IMR-90 (cell line): ENCODE data around the gene RPL27A. TPM values are rescaled to one million over a fixed set of nuclear protein-coding genes. Genes with fewer than 3 reads are reported as not detected.

Source experiments
- ATAC-seq: fragments of 200-7000 bp; cut with Tn5 transposase; 2 replicates; pipeline ENCODE4 v1.9.1; 2020; ENCODE audit warnings: low read depth, mild to moderate bottlenecking, moderate library complexity
- BruUV-seq: library from RNA; stranded (reverse); fragments of 400-500 nt; replicated peaks from 2 replicates; lab custom pipeline; 2021; lab: Mats Ljungman, UMichigan
- CTCF ChIA-PET: fragments of 300-600 bp; formaldehyde crosslinking; extraction: SDS; loops from one replicate; lab custom pipeline; 2021; ENCODE audit warnings: antibody characterized with exemption; lab: Yijun Ruan, JAX
- POLR2A ChIA-PET: fragments of 300-600 bp; sonication (Branson Sonifier 250); formaldehyde crosslinking; loops from one replicate; lab custom pipeline; 2022; ENCODE audit warnings: antibody characterized with exemption; ENCODE audit not compliant: unreplicated experiment; lab: Charles Lee
- DNase-seq: peaks from one replicate; pipeline ENCODE4 v3.0.0; 2013
- H2AFZ ChIP-seq: replicated peaks from 2 replicates; pipeline ENCODE3; 2013; ENCODE audit warnings: low read length, mild to moderate bottlenecking; ENCODE audit not compliant: poor library complexity
- H2AK5ac ChIP-seq: 2 replicates; pipeline ENCODE4 v1.6.1; 2013; ENCODE audit warnings: low read depth, low read length, inconsistent platforms
- H2AK9ac ChIP-seq: replicated peaks from 2 replicates; pipeline ENCODE3; 2013; ENCODE audit warnings: mild to moderate bottlenecking, low read depth, low read length, moderate library complexity; ENCODE audit not compliant: poor library complexity
- H2BK120ac ChIP-seq: 2 replicates; pipeline ENCODE4 v1.6.1; 2013; ENCODE audit warnings: low read depth, low read length, inconsistent platforms
- H2BK15ac ChIP-seq: 3 replicates; pipeline ENCODE4 v1.6.1; 2013; ENCODE audit warnings: low read depth, low read length, inconsistent platforms
- H2BK20ac ChIP-seq: 2 replicates; pipeline ENCODE4 v1.6.1; 2013; ENCODE audit warnings: low read depth, mild to moderate bottlenecking, inconsistent platforms, low read length, moderate library complexity
- H2BK5ac ChIP-seq: 2 replicates; pipeline ENCODE4 v1.6.1; 2013; ENCODE audit warnings: mild to moderate bottlenecking, low read depth, low read length, inconsistent platforms; ENCODE audit not compliant: poor library complexity, severe bottlenecking
- H3K14ac ChIP-seq: replicated peaks from 2 replicates; pipeline ENCODE4 v1.6.1; 2013; ENCODE audit warnings: low read depth, low read length, inconsistent platforms
- H3K18ac ChIP-seq: 2 replicates; pipeline ENCODE4 v1.6.1; 2013; ENCODE audit warnings: low read depth, low read length, control low read depth
- H3K23ac ChIP-seq: 2 replicates; pipeline ENCODE4 v1.6.1; 2013; ENCODE audit warnings: low read depth, low read length, inconsistent platforms
- H3K27ac ChIP-seq: 2 replicates; pipeline ENCODE4 v1.5.1; 2013; ENCODE audit warnings: mild to moderate bottlenecking, control low read depth, low read length; ENCODE audit not compliant: insufficient read depth
- H3K27me3 ChIP-seq: 2 replicates; pipeline ENCODE4 v1.6.1; 2013; ENCODE audit warnings: low read length; ENCODE audit not compliant: control insufficient read depth, insufficient read depth
- H3K36me3 ChIP-seq: 2 replicates; pipeline ENCODE4 v1.6.1; 2013; ENCODE audit warnings: low read length, mixed read lengths; ENCODE audit not compliant: control insufficient read depth, insufficient read depth
- H3K4ac ChIP-seq: 2 replicates; pipeline ENCODE4 v1.6.1; 2013; ENCODE audit warnings: low read depth, low read length, inconsistent platforms
- H3K4me1 ChIP-seq: 2 replicates; pipeline ENCODE4 v1.6.1; 2013; ENCODE audit warnings: low read length, mixed read lengths; ENCODE audit not compliant: control insufficient read depth, insufficient read depth
- H3K4me2 ChIP-seq: 2 replicates; pipeline ENCODE4 v1.6.1; 2013; ENCODE audit warnings: low read depth, mild to moderate bottlenecking, control low read depth, low read length, moderate library complexity
- H3K4me3 ChIP-seq: 2 replicates; pipeline ENCODE4 v1.5.1; 2013; ENCODE audit warnings: low read depth, mild to moderate bottlenecking, control low read depth, low read length, moderate library complexity; ENCODE audit not compliant: insufficient read depth
- H3K56ac ChIP-seq: 2 replicates; pipeline ENCODE4 v1.6.1; 2013; ENCODE audit warnings: low read length, inconsistent platforms; ENCODE audit not compliant: insufficient read depth; ENCODE audit errors: extremely low read depth
- H3K79me1 ChIP-seq, 2 experiments: 2 replicates each; pipeline ENCODE4 v1.6.1; 2013; ENCODE audit warnings: low read length in 2 of 2, inconsistent platforms in 1 of 2, low read depth in 1 of 2
- H3K9ac ChIP-seq: 2 replicates; pipeline ENCODE4 v1.6.1; 2013; ENCODE audit warnings: low read depth, low read length, control low read depth
- H3K9me1 ChIP-seq: 2 replicates; pipeline ENCODE4 v1.6.1; 2013; ENCODE audit warnings: low read length, inconsistent platforms; ENCODE audit not compliant: insufficient read depth
- H3K9me3 ChIP-seq: 2 replicates; pipeline ENCODE4 v1.6.1; 2013; ENCODE audit warnings: low read length; ENCODE audit not compliant: control insufficient read depth, insufficient read depth
- H4K20me1 ChIP-seq: 2 replicates; pipeline ENCODE4 v1.6.1; 2013; ENCODE audit warnings: low read length, inconsistent platforms; ENCODE audit not compliant: insufficient read depth
- H4K5ac ChIP-seq: 2 replicates; pipeline ENCODE4 v1.6.1; 2013; ENCODE audit warnings: mild to moderate bottlenecking, low read depth, low read length, control low read depth
- H4K8ac ChIP-seq, 2 experiments: 2 replicates each; pipeline ENCODE4 v1.6.1; 2013; ENCODE audit warnings: low read depth in 2 of 2, low read length in 2 of 2, control low read depth in 1 of 2, inconsistent platforms in 1 of 2
- H4K91ac ChIP-seq: 2 replicates; pipeline ENCODE4 v1.6.1; 2013; ENCODE audit warnings: low read depth, low read length, inconsistent platforms; ENCODE audit not compliant: insufficient read depth
- USF2 ChIP-seq: fragments of 150-350 bp; IDR thresholded peaks from 2 replicates; pipeline ENCODE4 v1.6.1; 2017; ENCODE audit warnings: mild to moderate bottlenecking, antibody characterized with exemption, low read length, low read depth
- WGBS, 2 experiments: methylation state at CpG; one replicate each; pipeline versions ENCODE4 v1.1.5 to v1.1.7; 2013; ENCODE audit warnings: missing lambda C conversion rate in 2 of 2; ENCODE audit not compliant: insufficient read length in 1 of 2; ENCODE audit errors: extremely low coverage in 2 of 2; 5-methylcytosine and 5-hydroxymethylcytosine counted together
- dilution Hi-C: fragments of 300-500 bp; cut with HindIII; formaldehyde crosslinking; loops from one replicate; pipeline ENCODE4 v1.14.3; 2018; ENCODE audit warnings: low sequenced_read_pairs; ENCODE audit not compliant: unreplicated experiment
- in situ Hi-C: fragments of 300-500 bp; cut with MboI; formaldehyde crosslinking; loops from 3 replicates; pipeline ENCODE4 v1.14.3; 2019; ENCODE audit warnings: low sequenced_read_pairs, inconsistent platforms, mixed read lengths
- intact Hi-C: fragments of 100-400 bp; cut with micrococcal nuclease; formaldehyde crosslinking; loops from 2 replicates; pipeline ENCODE4 v1.10.0; 2022
- polyA plus RNA-seq, 3 experiments: library from polyadenylated mRNA; depleted of rRNA; stranded (reverse); fragments of >200 nt; gene quantifications; 2 replicates each; pipeline ENCODE4 v1.2.3, GENCODE V29; 2012; ENCODE audit warnings: low replicate concordance in 1 of 3
- total RNA-seq: library from RNA; depleted of rRNA; stranded (reverse); fragments of >200 nt; gene quantifications from 2 replicates; pipeline ENCODE4 v1.2.3, GENCODE V29; 2012
- TF ChIP-seq, protein P1 (sequence below): fragments of 150-350 bp; IDR thresholded peaks from 2 replicates; pipeline ENCODE4 v1.6.1; 2016; ENCODE audit warnings: low read depth, mild to moderate bottlenecking, low read length, moderate library complexity, borderline replicate concordance

The RPL27A gene
- total and polyA plus RNA-seq, 2 of the 4 experiments (the other 2 are of a cell fraction): 786 to 849 TPM

- ChIA-PET POLR2A (interaction anchor here (0.6 to 1.5 kb wide), 5 partner anchors 12 to 184 kb away, joined by 3 to 38 read pairs (median 4); no protein-coding TSS in a partner anchor), CTCF (interaction anchor here (0.6 kb wide), 1 partner anchor 30 kb away, joined by 3 read pairs; no protein-coding TSS in a partner anchor)
- H2BK120ac ChIP-seq: peak overlapping the region; percentile 75
- H3K4ac ChIP-seq: peak overlapping the region; percentile 99
- peak overlapping the region; percentile 62; the same call in 1 of the 3 replicates for H2BK15ac ChIP-seq
- TF ChIP-seq, protein P1, sequence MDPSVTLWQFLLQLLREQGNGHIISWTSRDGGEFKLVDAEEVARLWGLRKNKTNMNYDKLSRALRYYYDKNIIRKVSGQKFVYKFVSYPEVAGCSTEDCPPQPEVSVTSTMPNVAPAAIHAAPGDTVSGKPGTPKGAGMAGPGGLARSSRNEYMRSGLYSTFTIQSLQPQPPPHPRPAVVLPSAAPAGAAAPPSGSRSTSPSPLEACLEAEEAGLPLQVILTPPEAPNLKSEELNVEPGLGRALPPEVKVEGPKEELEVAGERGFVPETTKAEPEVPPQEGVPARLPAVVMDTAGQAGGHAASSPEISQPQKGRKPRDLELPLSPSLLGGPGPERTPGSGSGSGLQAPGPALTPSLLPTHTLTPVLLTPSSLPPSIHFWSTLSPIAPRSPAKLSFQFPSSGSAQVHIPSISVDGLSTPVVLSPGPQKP: no peak
- peak; percentile 22; the same call in 1 of the 2 replicates for TF ChIP-seq USF2
- peaks cover 24% of the 10 kb centered on the region; the same call in 1 of the 2 replicates for H4K20me1 ChIP-seq
- peak overlapping the region; percentile 90 to 98 for H4K8ac ChIP-seq
- H3K79me1 ChIP-seq: peaks cover 18 to 57% of the 10 kb centered on the region in 2 experiments
- H4K91ac ChIP-seq: peak overlapping the region; percentile 96
- H3K27me3 ChIP-seq: no peaks in the 10 kb centered on the region
- peak overlapping the region; percentile 100 for H2AK5ac ChIP-seq
- peak overlapping the region; percentile 84 for H3K4me3 ChIP-seq
- intact Hi-C loops: loop anchor here (10.0 kb wide), 1 partner anchor 458 kb away; no protein-coding TSS in a partner anchor
- H2AK9ac ChIP-seq: peak overlapping the region; percentile 99
- peak overlapping the region; percentile 81 for H4K5ac ChIP-seq
- H2BK20ac ChIP-seq: no peak overlapping the region
- peak overlapping the region; percentile 92 for H3K27ac ChIP-seq
- H3K36me3 ChIP-seq: peaks cover 36% of the 10 kb centered on the region
- H3K23ac ChIP-seq: peak overlapping the region; percentile 95
- peak overlapping the region; percentile 95 for H2BK5ac ChIP-seq
- BruUV-seq: TSS peak; percentile 46
- peak overlapping the region; percentile 92 for H2AFZ ChIP-seq
- H3K9ac ChIP-seq: peak overlapping the region; percentile 98
- H3K9me3 ChIP-seq: no peaks in the 10 kb centered on the region
- H3K4me1 ChIP-seq: peaks cover 7% of the 10 kb centered on the region
- peak; percentile 2 for ATAC-seq
- in situ Hi-C loops: loop anchor here (25.0 kb wide), 1 partner anchor 454 kb away; no protein-coding TSS in a partner anchor
- DNase-seq: no peak
- peak overlapping the region; percentile 90 for H3K4me2 ChIP-seq
- peak overlapping the region; percentile 56 for H3K18ac ChIP-seq
- peaks cover 11% of the 10 kb centered on the region for H3K9me1 ChIP-seq
- 5% methylated on average over 4 of the region's 27 CpGs; no CpG with 5 or more reads in 1 of the 2 experiments for WGBS, 2 experiments
- peak overlapping the region; percentile 100 for H3K14ac ChIP-seq
- dilution Hi-C loops: no loop called here
- H3K56ac ChIP-seq: peak overlapping the region; percentile 98
Measured at GRCh38 chr11:8683115-8683807, 669 bp downstream of the RPL27A start.
